ENCODE results near the gene NGFR. TPM values are rescaled to one million over a fixed set of nuclear protein-coding genes. Genes with fewer than 3 reads are reported as not detected.

The NGFR gene
- total RNA-seq, 1 experiment from 2014 or later = 11.3 TPM

- TF ChIP-seq ZNF512 (CRISPR knock-in tag; IDR thresholded peaks at IDR 0.05; ENCODE audit: borderline replicate concordance) (no peak), SMAD3 (CRISPR knock-in tag; IDR thresholded peaks at IDR 0.05; ENCODE audit: borderline replicate concordance) (no peak), ZNF425 (CRISPR knock-in tag; conservative IDR thresholded peaks at IDR 0.05) (no peak), ZNF138 (CRISPR knock-in tag; conservative IDR thresholded peaks at IDR 0.05) (no peak), ETV6 (CRISPR knock-in tag; IDR thresholded peaks at IDR 0.05) (no peak), PREB (CRISPR knock-in tag; IDR thresholded peaks at IDR 0.05; ENCODE audit: borderline replicate concordance) (no peak)
Measured at GRCh38 chr17:49452661-49453060, 42.4 kb upstream of the NGFR start (continued).

GRCh38 chr17:49454050-49454449 is 41.0 kb upstream of the NGFR start:
- no peaks in the 10 kb centered on the region; the same call in 1 of the 2 replicates for H3K27me3 Mint-ChIP-seq (ENCODE audit: low read depth)
- H3K36me3 Mint-ChIP-seq = no peaks in the 10 kb centered on the region
- TF ChIP-seq GABPB1 (CRISPR knock-in tag; IDR thresholded peaks at IDR 0.05) (peak; percentile 28; the same call in 1 of the 2 replicates), PREB (CRISPR knock-in tag; IDR thresholded peaks at IDR 0.05; ENCODE audit: borderline replicate concordance) (no peak)
- H3K4me1 Mint-ChIP-seq = peaks cover 29% of the 10 kb centered on the region
- POLR2A ChIA-PET = no interaction called here
- H3K27ac Mint-ChIP-seq = no peak overlapping the region
- ATAC-seq = no peak
- DNase-seq (ENCODE audit: low spot score) = no peak
- CTCF ChIA-PET = interaction anchor here (0.8 to 3.2 kb wide), 4 partner anchors 15 to 102 kb away, joined by 3 to 9 read pairs (median 5); no protein-coding TSS in a partner anchor
- H3K9me3 Mint-ChIP-seq = no peaks in the 10 kb centered on the region
- no peak overlapping the region for H3K4me3 Mint-ChIP-seq

- DNase-seq (ENCODE audit: low spot score) = no peak
- ATAC-seq = no peak
- H3K36me3 Mint-ChIP-seq = no peaks in the 10 kb centered on the region
- ChIA-PET POLR2A (interaction anchor here (0.6 kb wide), 1 partner anchor 132 kb away, joined by 4 read pairs; no protein-coding TSS in a partner anchor), CTCF (interaction anchor here (0.8 to 3.2 kb wide), 5 partner anchors 20 to 102 kb away, joined by 3 to 11 read pairs (median 9); no protein-coding TSS in a partner anchor)
- no peak overlapping the region for H3K4me3 Mint-ChIP-seq
- H3K27me3 Mint-ChIP-seq (ENCODE audit: low read depth) = no peaks in the 10 kb centered on the region; the same call in 1 of the 2 replicates
- H3K27ac Mint-ChIP-seq = no peak overlapping the region
- H3K4me1 Mint-ChIP-seq = peaks cover 39% of the 10 kb centered on the region
- no peaks in the 10 kb centered on the region for H3K9me3 Mint-ChIP-seq
- TF ChIP-seq SOX15 (CRISPR knock-in tag; IDR thresholded peaks at IDR 0.05) (no peak), FOXP1 (CRISPR knock-in tag; IDR thresholded peaks at IDR 0.05; ENCODE audit: borderline replicate concordance) (no peak), E2F1 (CRISPR knock-in tag; IDR thresholded peaks at IDR 0.05) (no peak), ATF2 (CRISPR knock-in tag; IDR thresholded peaks at IDR 0.05; ENCODE audit: borderline replicate concordance, low read depth) (no peak), ZNF263 (CRISPR knock-in tag; IDR thresholded peaks at IDR 0.05; ENCODE audit: low read depth) (peak; percentile 96), ZNF425 (CRISPR knock-in tag; conservative IDR thresholded peaks at IDR 0.05) (no peak), MYBL2 (CRISPR knock-in tag; IDR thresholded peaks at IDR 0.05) (no peak), IRF1 (CRISPR knock-in tag; IDR thresholded peaks at IDR 0.05) (no peak)
Measured at GRCh38 chr17:49455272-49455861, 39.7 kb upstream of the NGFR start.

Data from WTC11 (cell line).